Pancreas (tissue), 10 donors: ENCODE measurements around the gene HSF5. TPM values are rescaled to one million over a fixed set of nuclear protein-coding genes. Genes with fewer than 3 reads are reported as not detected.
"Not testable (repeated sequence)": the region's sequence is repeated elsewhere in the genome, so short reads cannot be mapped to it uniquely, and the experiment has no call there.

Source experiments
- ATAC-seq, 4 donors: fragments of 200-7000 bp; cut with Tn5 transposase; one replicate each; pipeline versions ENCODE4 v1.8.0 to v1.9.1; 2020; ENCODE audit warnings: mild to moderate bottlenecking in 4 of 4, moderate library complexity in 4 of 4
- DNase-seq, 6 donors: peaks; one replicate each; pipeline ENCODE4 v3.0.0-alpha.2; 2020
- FAIRE-seq: peaks from 2 replicates; lab custom pipeline; 2012; peaks lifted over from hg19 to GRCh38; lab: Jason Lieb, UNC
- H3K27ac ChIP-seq, 4 donors: fragments of 200-600 bp; sonication (generic); 1 replicate in 3 of 4; 2 replicates in 1 of 4; pipeline versions ENCODE4 v1.5.0 to v1.8.0; 2020
- H3K27me3 ChIP-seq, 4 donors: fragments of 200-600 bp; one replicate each; pipeline ENCODE4 v1.8.0; 2021
- H3K36me3 ChIP-seq, 3 donors: fragments of 200-600 bp; sonication (generic) in 1 of 3; one replicate each; pipeline versions ENCODE4 v1.5.0 to v1.8.0; 2020 to 2021
- H3K4me1 ChIP-seq, 3 donors: fragments of 200-600 bp; one replicate each; pipeline ENCODE4 v1.8.0; 2021
- H3K4me3 ChIP-seq, 4 donors: fragments of 200-600 bp; sonication (generic) in 2 of 4; one replicate each; pipeline versions ENCODE4 v1.5.0 to v1.8.0; 2020 to 2021
- H3K9me3 ChIP-seq, 4 donors: fragments of 200-600 bp; one replicate each; pipeline ENCODE4 v1.8.0; 2021
- CTCF ChIP-seq, 4 donors: fragments of 200-600 bp; sonication (generic) in 3 of 4; IDR thresholded peaks; one replicate each; pipeline versions ENCODE4 v1.5.0 to v1.8.0; 2021; ENCODE audit warnings: antibody characterized with exemption in 4 of 4
- WGBS, 2 donors: extraction: QIAGEN DNeasy Blood & Tissue Kit; methylation state at CpG; one replicate each; pipeline ENCODE4 v1.1.7; 2013; 5-methylcytosine and 5-hydroxymethylcytosine counted together
- intact Hi-C, 3 donors: fragments of 100-400 bp; cut with DNase I; formaldehyde crosslinking; loops; one replicate each; pipeline versions ENCODE4 v1.11.1 to v1.14.2; 2022
- polyA plus RNA-seq, 2 donors: library from polyadenylated mRNA; stranded (reverse); fragments of 200-250 nt; gene quantifications; one replicate each; pipeline ENCODE4 v1.2.3, GENCODE V29; 2013
- total RNA-seq, 6 donors: library from RNA; stranded (reverse); fragmentation: NEBNext Ultra II Directional in 4 of 6; extraction: Animal tissue kit (Norgen Biotek cat#: 25700) in 4 of 6; gene quantifications; one replicate each; pipeline versions ENCODE4 v1.2.1 to v1.2.4, GENCODE V29; 2021 to 2023
- donor health status: healthy with polysubstance abuse.
- donor health status: DM: no; HTN: no; CAD: no; lungs with moderate emphysema.
- donor health status: DM: no; HTN: no; CAD: no.
- donor health status: control.
- donor health status: control.
- donor health status: Bipolar disorder and iron deficiency.
- donor health status: DM: yes; HTN: yes; CAD: no.
- donor health status: DM: no; HTN: no; CAD: no.
- donor health status: DM: no; HTN: no; CAD: no.
- donor health status: DM: yes; HTN: yes; CAD: no.

The HSF5 gene
- total and polyA plus RNA-seq, 8 donors = 0.04 TPM; not detected in 7

- Histone ChIP-seq H3K4me3 (no peak overlapping the region), H3K27me3 (no peaks in the 10 kb centered on the region), H3K27ac (no peak overlapping the region), H3K36me3 (peaks cover 10 to 70% (median 39%) of the 10 kb centered on the region in 3 donors), H3K4me1 (no peaks in the 10 kb centered on the region), H3K9me3 (no peaks in the 10 kb centered on the region)
- FAIRE-seq (no peak), DNase-seq (no peak), ATAC-seq (peak in 1 of 4 donors; percentile 28)
- intact Hi-C loops = no loop called here
- WGBS, 2 donors = 87% methylated on average over 13 of the region's 13 CpGs
- TF ChIP-seq CTCF (IDR thresholded peaks at IDR 0.05) = no peak
Measured at GRCh38 chr17:58507123-58507634, 19.0 kb upstream of the HSF5 start.

- WGBS, 2 donors = 94 to 96% methylated on average over 7 of the region's 7 CpGs
- no peak for TF ChIP-seq CTCF (IDR thresholded peaks at IDR 0.05)
- FAIRE-seq (no peak), DNase-seq (no peak), ATAC-seq (no peak)
- Histone ChIP-seq H3K4me3 (no peak overlapping the region), H3K9me3 (no peaks in the 10 kb centered on the region), H3K36me3 (peaks cover 10 to 75% (median 39%) of the 10 kb centered on the region in 3 donors), H3K4me1 (no peaks in the 10 kb centered on the region), H3K27ac (no peak overlapping the region), H3K27me3 (no peaks in the 10 kb centered on the region)
- intact Hi-C loops = no loop called here
Measured at GRCh38 chr17:58506354-58507080, 18.3 kb upstream of the HSF5 start.

GRCh38 chr17:58504826-58505351 lies 16.7 kb upstream of the HSF5 start:
- H3K4me1 ChIP-seq = no peaks in the 10 kb centered on the region
- H3K9me3 ChIP-seq = no peaks in the 10 kb centered on the region
- ATAC-seq (peak in 1 of 4 donors; percentile 51), DNase-seq (no peak), FAIRE-seq (no peak)
- peaks cover 10 to 65% (median 39%) of the 10 kb centered on the region in 3 donors for H3K36me3 ChIP-seq
- no peak for TF ChIP-seq CTCF (IDR thresholded peaks at IDR 0.05)
- H3K4me3 ChIP-seq = no peak overlapping the region
- no peaks in the 10 kb centered on the region for H3K27me3 ChIP-seq
- H3K27ac ChIP-seq = no peak overlapping the region
- WGBS, 2 donors = 89 to 92% methylated on average over 11 of the region's 11 CpGs
- intact Hi-C loops = no loop called here

- intact Hi-C loops = no loop called here
- 93 to 95% methylated on average over 8 of the region's 8 CpGs for WGBS, 2 donors
- Histone ChIP-seq H3K4me1 (no peaks in the 10 kb centered on the region), H3K36me3 (peaks cover 4 to 58% (median 33%) of the 10 kb centered on the region in 3 donors), H3K27me3 (no peaks in the 10 kb centered on the region), H3K9me3 (no peaks in the 10 kb centered on the region), H3K27ac (no peak overlapping the region), H3K4me3 (no peak overlapping the region)
- no peak for ATAC-seq
- TF ChIP-seq CTCF (IDR thresholded peaks at IDR 0.05) = no peak
- FAIRE-seq = no peak
- no peak for DNase-seq
Measured at GRCh38 chr17:58503866-58504265, 15.7 kb upstream of the HSF5 start.

GRCh38 chr17:58503134-58503533 lies 14.9 kb upstream of the HSF5 start:
- H3K36me3 ChIP-seq = peaks cover 3 to 52% (median 26%) of the 10 kb centered on the region in 3 donors
- H3K27ac ChIP-seq, ATAC-seq, H3K4me3 ChIP-seq, H3K27me3 ChIP-seq, FAIRE-seq, H3K4me1 ChIP-seq, H3K9me3 ChIP-seq, intact Hi-C loops, DNase-seq: not testable (repeated sequence)
- WGBS, 2 donors = 71 to 79% methylated on average over 6 of the region's 6 CpGs
